Tibial nerve (tissue), 4 donors: Measurements from ENCODE around the gene EBLN2. TPM values are rescaled to one million over a fixed set of nuclear protein-coding genes. Genes with fewer than 3 reads are reported as not detected.
"Not testable (repeated sequence)": the region's sequence is repeated elsewhere in the genome, so short reads cannot be mapped to it uniquely, and the experiment has no call there.

ENCODE experiments used
- DNase-seq, 2 donors: peaks; one replicate each; pipeline ENCODE4 v3.0.0-alpha.2; 2019; ENCODE audit warnings: low spot score in 2 of 2
- H3K27ac ChIP-seq, 4 donors: fragments of 200-600 bp; sonication (generic) in 3 of 4; one replicate each; pipeline ENCODE4 v1.5.1; 2017 to 2019; ENCODE audit warnings: mild to moderate bottlenecking in 1 of 4
- H3K27me3 ChIP-seq, 2 donors: fragments of 200-600 bp; sonication (generic) in 1 of 2; one replicate each; pipeline versions ENCODE4 v1.5.1 to v1.6.0; 2017 to 2019
- H3K36me3 ChIP-seq, 3 donors: fragments of 200-600 bp; sonication (generic); one replicate each; pipeline ENCODE4 v1.5.1; 2018 to 2019
- H3K4me1 ChIP-seq, 4 donors: fragments of 200-600 bp; sonication (generic) in 3 of 4; one replicate each; pipeline ENCODE4 v1.5.1; 2017 to 2019
- H3K4me3 ChIP-seq, 4 donors: fragments of 200-600 bp; sonication (generic) in 3 of 4; one replicate each; pipeline ENCODE4 v1.5.1; 2017 to 2019; ENCODE audit warnings: mild to moderate bottlenecking in 1 of 4, moderate library complexity in 1 of 4
- H3K9me3 ChIP-seq, 4 donors: fragments of 200-600 bp; sonication (generic) in 3 of 4; one replicate each; pipeline ENCODE4 v1.5.1; 2017 to 2019
- CTCF ChIP-seq, 5 experiments: fragments of 200-600 bp in 3 of 5; fragments of 450-650 bp in 2 of 5; sonication (generic) in 3 of 5; IDR thresholded peaks; one replicate each; pipeline ENCODE4 v1.5.1; 2016 to 2019; ENCODE audit warnings: antibody characterized with exemption in 5 of 5, mild to moderate bottlenecking in 3 of 5, moderate library complexity in 2 of 5
- EP300 ChIP-seq, 2 donors: sonication (generic); formaldehyde crosslinking; IDR thresholded peaks; one replicate each; pipeline ENCODE4 v1.6.1; 2017; ENCODE audit warnings: antibody characterized with exemption in 2 of 2, mild to moderate bottlenecking in 1 of 2
- POLR2A ChIP-seq, 2 donors: fragments of 450-650 bp; IDR thresholded peaks; one replicate each; pipeline ENCODE4 v1.6.1; 2017; ENCODE audit warnings: antibody characterized with exemption in 2 of 2, mild to moderate bottlenecking in 2 of 2, moderate library complexity in 2 of 2
- WGBS, 2 donors: methylation state at CpG; one replicate each; pipeline ENCODE4 v1.1.5; 2018; 5-methylcytosine and 5-hydroxymethylcytosine counted together
- total RNA-seq, 4 donors: library from RNA; depleted of rRNA; stranded (reverse); fragments of >200 nt; gene quantifications; one replicate each; pipeline ENCODE4 v1.1.0, GENCODE V29; 2016

EBLN2 gene
- total RNA-seq, 4 donors from 2014 or later: 11.9 to 16.4 (median 14.9) TPM

GRCh38 chr3:73056845-73057150, 4.7 kb upstream of the EBLN2 start:
- no peaks in the 10 kb centered on the region for H3K27me3 ChIP-seq
- TF ChIP-seq POLR2A (IDR thresholded peaks at IDR 0.05) (no peak), CTCF (IDR thresholded peaks at IDR 0.05) (no peak)
- no peak overlapping the region for H3K4me3 ChIP-seq
- peak overlapping the region in 1 of 4 donors; percentile 5 for H3K27ac ChIP-seq
- H3K4me1 ChIP-seq: peaks cover 0 to 29% (median 10%) of the 10 kb centered on the region in 4 donors
- H3K36me3 ChIP-seq: peaks cover 0 to 6% (median under 1%) of the 10 kb centered on the region in 3 donors
- DNase-seq: no peak
- H3K9me3 ChIP-seq: no peaks in the 10 kb centered on the region

GRCh38 chr3:73060302-73060723, 1.1 kb upstream of the EBLN2 start:
- peaks cover 5 to 35% (median 10%) of the 10 kb centered on the region in 3 donors for H3K36me3 ChIP-seq
- TF ChIP-seq CTCF (IDR thresholded peaks at IDR 0.05) (no peak), EP300 (IDR thresholded peaks at IDR 0.05) (no peak), POLR2A (IDR thresholded peaks at IDR 0.05) (no peak)
- no peak overlapping the region for H3K4me3 ChIP-seq
- no peaks in the 10 kb centered on the region for H3K9me3 ChIP-seq
- H3K27me3 ChIP-seq: no peaks in the 10 kb centered on the region
- peaks cover 0 to 19% (median 10%) of the 10 kb centered on the region in 4 donors for H3K4me1 ChIP-seq
- no peak overlapping the region for H3K27ac ChIP-seq
- WGBS, 2 donors: 78 to 80% methylated on average over 1 of the region's 1 CpG
- no peak for DNase-seq

DNA sequence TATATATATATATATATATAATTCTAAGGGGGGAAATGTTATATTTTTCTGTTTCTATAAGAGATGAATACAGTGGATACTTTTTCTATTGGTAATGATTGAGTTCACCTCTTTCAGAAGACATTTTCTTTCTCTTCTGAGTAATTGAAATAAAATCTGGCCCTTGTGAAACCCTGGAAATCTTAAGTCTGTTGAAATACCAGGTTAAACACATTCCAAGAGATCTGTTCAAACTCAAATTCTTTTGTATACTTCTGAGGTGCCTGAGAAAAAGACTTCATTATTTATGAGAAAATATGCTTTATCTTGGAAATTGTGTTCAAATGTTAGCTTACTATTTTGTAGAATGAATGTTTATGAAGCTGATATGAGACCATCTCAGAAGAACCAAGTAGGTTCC, 4.8 kb downstream of the EBLN2 start:
- H3K4me3 ChIP-seq, DNase-seq, H3K9me3 ChIP-seq, H3K27ac ChIP-seq, H3K27me3 ChIP-seq: not testable (repeated sequence)
- Histone ChIP-seq H3K36me3 (peaks cover 5 to 50% (median 10%) of the 10 kb centered on the region in 3 donors), H3K4me1 (peaks cover 0 to 38% (median 4%) of the 10 kb centered on the region in 4 donors)

DNA sequence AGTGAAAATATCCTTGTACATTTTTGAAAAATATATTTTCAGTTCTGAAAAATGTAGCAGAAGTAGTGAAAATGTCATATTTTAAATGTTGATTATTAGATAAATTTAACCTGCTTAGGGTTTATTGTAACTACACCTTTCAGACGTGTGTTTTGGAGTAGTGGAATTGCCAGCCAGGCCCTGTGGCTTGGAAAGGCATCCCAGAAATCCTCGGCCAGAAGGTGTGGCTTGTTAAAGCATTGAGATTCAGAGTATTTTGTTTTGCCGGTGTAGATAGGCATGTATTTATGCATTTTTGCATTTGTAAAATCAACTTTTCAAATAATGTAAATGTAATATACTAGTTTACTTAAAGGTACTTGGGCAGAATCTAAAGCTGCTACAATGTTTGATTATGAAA, 7.0 kb downstream of the EBLN2 start:
- Histone ChIP-seq H3K4me3 (no peak overlapping the region), H3K27me3 (no peaks in the 10 kb centered on the region), H3K9me3 (no peaks in the 10 kb centered on the region), H3K4me1 (peaks cover 0 to 36% (median 6%) of the 10 kb centered on the region in 4 donors), H3K36me3 (peaks cover 0 to 30% (median 0%) of the 10 kb centered on the region in 3 donors), H3K27ac (peak overlapping the region in 2 of 4 donors; percentile 31 to 53)
- no peak for TF ChIP-seq EP300 (IDR thresholded peaks at IDR 0.05)
- no peak for TF ChIP-seq CTCF (IDR thresholded peaks at IDR 0.05)
- no peak for TF ChIP-seq POLR2A (IDR thresholded peaks at IDR 0.05)
- DNase-seq: no peak
- 53 to 57% methylated on average over 3 of the region's 3 CpGs for WGBS, 2 donors

DNA sequence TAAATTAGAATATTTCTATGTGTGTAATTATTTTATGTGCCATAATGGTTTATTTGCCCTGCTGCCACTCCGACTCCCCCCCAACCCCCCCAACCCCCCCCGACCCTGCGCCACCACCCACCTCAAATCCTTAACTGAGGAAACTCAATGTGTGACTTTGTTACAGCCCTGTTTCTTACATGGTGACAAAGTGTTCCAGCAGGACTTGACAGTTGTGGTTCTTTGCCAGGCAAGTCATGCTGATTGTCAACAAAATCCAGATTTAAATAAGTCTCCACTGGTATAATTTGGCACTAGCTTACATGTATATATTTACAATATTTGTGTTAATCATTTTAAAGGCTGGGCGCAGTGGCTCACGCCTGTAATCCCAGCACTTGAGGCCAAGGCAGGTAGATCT, 7.7 kb downstream of the EBLN2 start:
- 73 to 89% methylated on average over 5 of the region's 5 CpGs for WGBS, 2 donors
- no peaks in the 10 kb centered on the region for H3K27me3 ChIP-seq
- H3K9me3 ChIP-seq: no peaks in the 10 kb centered on the region
- peak overlapping the region in 2 of 4 donors; percentile 55 to 63 for H3K27ac ChIP-seq
- TF ChIP-seq CTCF (IDR thresholded peaks at IDR 0.05): no peak
- TF ChIP-seq EP300 (IDR thresholded peaks at IDR 0.05): no peak
- no peak for TF ChIP-seq POLR2A (IDR thresholded peaks at IDR 0.05)
- H3K4me1 ChIP-seq: peaks cover 0 to 36% (median 6%) of the 10 kb centered on the region in 4 donors
- no peak overlapping the region for H3K4me3 ChIP-seq
- H3K36me3 ChIP-seq: peaks cover 0 to 26% (median 0%) of the 10 kb centered on the region in 3 donors
- DNase-seq: no peak
